ENCODE data around the gene RAPH1. TPM values are rescaled to one million over a fixed set of nuclear protein-coding genes. Genes with fewer than 3 reads are reported as not detected.
A peak's percentile ranks its signal among the peaks of the same experiment; 100 is the strongest.
"Not testable (repeated sequence)": the region's sequence is repeated elsewhere in the genome, so short reads cannot be mapped to it uniquely, and the experiment has no call there.

RAPH1 gene
- total RNA-seq, 1 experiment from 2014 or later, result 29.7 TPM

GRCh38 chr2:203379156-203379555 lies 155.9 kb downstream of the RAPH1 start:
- CTCF ChIA-PET, result no interaction called here

GRCh38 chr2:203376173-203376572 lies 158.9 kb downstream of the RAPH1 start:
- Histone ChIP-seq H3K27me3 (replicated peaks; ENCODE audit: insufficient read depth, low read depth, low read length, poor library complexity) (no peaks in the 10 kb centered on the region), H3K9me3 (ENCODE audit: low read depth, low read length, poor library complexity, severe bottlenecking) (no peaks in the 10 kb centered on the region), H3K27ac (ENCODE audit: low read depth, low read length, poor library complexity, severe bottlenecking) (no peak overlapping the region), H3K4me3 (ENCODE audit: low read depth, low read length, poor library complexity, severe bottlenecking) (no peak overlapping the region), H3K36me3 (ENCODE audit: insufficient read depth, low read length, poor library complexity, severe bottlenecking) (peaks cover 5% of the 10 kb centered on the region), H3K4me1 (ENCODE audit: insufficient read depth, low read length, poor library complexity, severe bottlenecking) (no peaks in the 10 kb centered on the region)
- ChIA-PET POLR2A (ENCODE audit: low non-redundant PET) (no interaction called here), CTCF (no interaction called here)
- BruUV-seq (replicated peaks), result no TSS peak
- TF ChIP-seq CTCF (conservative IDR thresholded peaks at IDR 0.05; ENCODE audit: low read depth, low read length) (peak; percentile 28; the same call in 1 of the 2 replicates), EZH2 (IDR thresholded peaks at IDR 0.05; ENCODE audit: borderline replicate concordance, low read depth, low read length, poor library complexity, severe bottlenecking) (no peak)
- intact Hi-C loops (cut with micrococcal nuclease; ENCODE audit: unreplicated experiment), result no loop called here
- DNase-seq (ENCODE audit: low spot score), result no peak

More at GRCh38 chr2:203379156-203379555, 155.9 kb downstream of the RAPH1 start:
- POLR2A ChIA-PET (ENCODE audit: low non-redundant PET), result no interaction called here
- H3K4me3 ChIP-seq (ENCODE audit: low read depth, low read length, poor library complexity, severe bottlenecking), result no peak overlapping the region
- H3K9me3 ChIP-seq (ENCODE audit: low read depth, low read length, poor library complexity, severe bottlenecking), result no peaks in the 10 kb centered on the region
- peaks cover 10% of the 10 kb centered on the region for H3K36me3 ChIP-seq (ENCODE audit: insufficient read depth, low read length, poor library complexity, severe bottlenecking)
- BruUV-seq (replicated peaks), result no TSS peak
- DNase-seq (ENCODE audit: low spot score), result no peak
- intact Hi-C loops (cut with micrococcal nuclease; ENCODE audit: unreplicated experiment), result no loop called here
- H3K27me3 ChIP-seq (replicated peaks; ENCODE audit: insufficient read depth, low read depth, low read length, poor library complexity), result no peaks in the 10 kb centered on the region
- no peak overlapping the region for H3K27ac ChIP-seq (ENCODE audit: low read depth, low read length, poor library complexity, severe bottlenecking)
- H3K4me1 ChIP-seq (ENCODE audit: insufficient read depth, low read length, poor library complexity, severe bottlenecking), result no peaks in the 10 kb centered on the region
- TF ChIP-seq CTCF (conservative IDR thresholded peaks at IDR 0.05; ENCODE audit: low read depth, low read length) (no peak), EZH2 (IDR thresholded peaks at IDR 0.05; ENCODE audit: borderline replicate concordance, low read depth, low read length, poor library complexity, severe bottlenecking) (no peak)

- H3K36me3 ChIP-seq (ENCODE audit: insufficient read depth, low read length, poor library complexity, severe bottlenecking); H3K9me3 ChIP-seq (ENCODE audit: low read depth, low read length, poor library complexity, severe bottlenecking); H3K27me3 ChIP-seq (replicated peaks; ENCODE audit: insufficient read depth, low read depth, low read length, poor library complexity); DNase-seq (ENCODE audit: low spot score); POLR2A ChIA-PET (ENCODE audit: low non-redundant PET); CTCF ChIA-PET; BruUV-seq (replicated peaks); H3K27ac ChIP-seq (ENCODE audit: low read depth, low read length, poor library complexity, severe bottlenecking); H3K4me3 ChIP-seq (ENCODE audit: low read depth, low read length, poor library complexity, severe bottlenecking); intact Hi-C loops (cut with micrococcal nuclease; ENCODE audit: unreplicated experiment); H3K4me1 ChIP-seq (ENCODE audit: insufficient read depth, low read length, poor library complexity, severe bottlenecking): not testable (repeated sequence)
These were observed 162.4 kb downstream of the RAPH1 start for GRCh38 chr2:203372706-203373105.

GRCh38 chr2:203366639-203367466 lies 168.2 kb downstream of the RAPH1 start:
- no peak for DNase-seq (ENCODE audit: low spot score)
- H3K36me3 ChIP-seq (ENCODE audit: insufficient read depth, low read length, poor library complexity, severe bottlenecking), result peaks cover 7% of the 10 kb centered on the region
- BruUV-seq (replicated peaks), result no TSS peak
- no peaks in the 10 kb centered on the region for H3K9me3 ChIP-seq (ENCODE audit: low read depth, low read length, poor library complexity, severe bottlenecking)
- TF ChIP-seq EZH2 (IDR thresholded peaks at IDR 0.05; ENCODE audit: borderline replicate concordance, low read depth, low read length, poor library complexity, severe bottlenecking), result no peak
- no peak for TF ChIP-seq CTCF (conservative IDR thresholded peaks at IDR 0.05; ENCODE audit: low read depth, low read length)
- ChIA-PET CTCF (no interaction called here), POLR2A (ENCODE audit: low non-redundant PET) (no interaction called here)
- H3K27ac ChIP-seq (ENCODE audit: low read depth, low read length, poor library complexity, severe bottlenecking), result no peak overlapping the region
- no peaks in the 10 kb centered on the region for H3K4me1 ChIP-seq (ENCODE audit: insufficient read depth, low read length, poor library complexity, severe bottlenecking)
- intact Hi-C loops (cut with micrococcal nuclease; ENCODE audit: unreplicated experiment), result no loop called here
- H3K27me3 ChIP-seq (replicated peaks; ENCODE audit: insufficient read depth, low read depth, low read length, poor library complexity), result no peaks in the 10 kb centered on the region
- no peak overlapping the region for H3K4me3 ChIP-seq (ENCODE audit: low read depth, low read length, poor library complexity, severe bottlenecking)
